A204.1 (cell line): ENCODE data around the gene GPATCH2.
"Not testable (repeated sequence)": the region's sequence is repeated elsewhere in the genome, so short reads cannot be mapped to it uniquely, and the experiment has no call there.

Experiments used
- FAIRE-seq: peaks from 2 replicates; lab custom pipeline; 2012; peaks lifted over from hg19 to GRCh38; lab: Jason Lieb, UNC

GPATCH2 gene

GRCh38 chr1:217630711-217631591, at the start of gene GPATCH2, which contains the start of gene SPATA17:
GPATCH2 (minus strand) TSS chr1:217631090; CDS start chr1:217630971, 119 bp downstream.
SPATA17 (plus strand) TSS chr1:217631344; CDS start chr1:217631379, 35 bp downstream.
- FAIRE-seq = peak; percentile 68

- FAIRE-seq = no peak
Observed at GRCh38 chr1:217674028-217674729, 43.3 kb upstream of the GPATCH2 start.

- no peak for FAIRE-seq
Observed at GRCh38 chr1:217673387-217673786, 42.5 kb upstream of the GPATCH2 start.

- FAIRE-seq = no peak
Observed at GRCh38 chr1:217668351-217668940, 37.6 kb upstream of the GPATCH2 start.

- no peak for FAIRE-seq
Observed at GRCh38 chr1:217661407-217661806, 30.5 kb upstream of the GPATCH2 start.

- FAIRE-seq = peak; percentile 72
Observed at GRCh38 chr1:217660353-217661062, 29.6 kb upstream of the GPATCH2 start.

GRCh38 chr1:217650674-217651073, 19.8 kb upstream of the GPATCH2 start:
- FAIRE-seq = no peak

GRCh38 chr1:217647791-217648190, 16.9 kb upstream of the GPATCH2 start:
- no peak for FAIRE-seq

- no peak for FAIRE-seq
Observed at GRCh38 chr1:217642455-217642854, 11.6 kb upstream of the GPATCH2 start.

- FAIRE-seq = no peak
Observed at GRCh38 chr1:217627431-217627830, 3.5 kb downstream of the GPATCH2 start.

GRCh38 chr1:217626321-217626720, 4.6 kb downstream of the GPATCH2 start:
- FAIRE-seq = no peak

- no peak for FAIRE-seq
Observed at GRCh38 chr1:217622042-217622441, 8.8 kb downstream of the GPATCH2 start.

- FAIRE-seq = no peak
Observed at GRCh38 chr1:217620814-217621213, 10.1 kb downstream of the GPATCH2 start.

GRCh38 chr1:217617126-217617525, 13.8 kb downstream of the GPATCH2 start:
- no peak for FAIRE-seq

- FAIRE-seq = no peak
Observed at GRCh38 chr1:217614200-217614712, 16.6 kb downstream of the GPATCH2 start.

- no peak for FAIRE-seq
Observed at GRCh38 chr1:217605390-217605789, 25.5 kb downstream of the GPATCH2 start.

GRCh38 chr1:217602380-217602779, 28.5 kb downstream of the GPATCH2 start:
- FAIRE-seq = no peak

GRCh38 chr1:217599154-217599553, 31.7 kb downstream of the GPATCH2 start:
- FAIRE-seq = no peak

GRCh38 chr1:217590598-217590997, 40.3 kb downstream of the GPATCH2 start:
- FAIRE-seq = no peak

GRCh38 chr1:217586586-217586985, 44.3 kb downstream of the GPATCH2 start:
- no peak for FAIRE-seq

GRCh38 chr1:217585577-217585976, 45.3 kb downstream of the GPATCH2 start:
- no peak for FAIRE-seq

- not testable (repeated sequence) for FAIRE-seq
Observed at GRCh38 chr1:217584286-217584811, 46.5 kb downstream of the GPATCH2 start.
